Motor neuron (in vitro differentiated cells): Measurements from ENCODE around the gene IQSEC2. TPM values are rescaled to one million over a fixed set of nuclear protein-coding genes. Genes with fewer than 3 reads are reported as not detected.

ENCODE experiments used
- ATAC-seq, 8 experiments: fragments of 200-7000 bp; cut with Tn5 transposase; replicated peaks in 6 of 8; 2 replicates each; pipeline ENCODE4 v1.8.0; 2021; ENCODE audit warnings: mild to moderate bottlenecking in 8 of 8, moderate library complexity in 8 of 8
- H3K27ac ChIP-seq, 2 donors: fragments of 250-450 bp; sonication (Bioruptor Pico); 2 replicates each; pipeline ENCODE4 v1.9.0; 2021; ENCODE audit warnings: antibody characterized with exemption in 2 of 2, mild to moderate bottlenecking in 2 of 2, moderate library complexity in 1 of 2
- H3K4me1 ChIP-seq, 2 donors: fragments of 250-450 bp; sonication (Bioruptor Pico); replicated peaks in 1 of 2; 2 replicates each; pipeline ENCODE4 v1.6.1; 2021; ENCODE audit warnings: antibody characterized with exemption in 2 of 2, mild to moderate bottlenecking in 2 of 2, moderate library complexity in 1 of 2
- H3K4me3 ChIP-seq, 5 donors: fragments of 250-450 bp; sonication (Bioruptor Pico); 2 replicates each; pipeline ENCODE4 v1.9.0; 2021; ENCODE audit warnings: antibody characterized with exemption in 5 of 5, mild to moderate bottlenecking in 5 of 5, moderate library complexity in 4 of 5
- WGBS, 10 experiments: fragments of 450-650 bp; shearing (Covaris generic); methylation state at CpG; one replicate each; pipeline ENCODE4 v1.0.0; 2022; 5-methylcytosine and 5-hydroxymethylcytosine counted together
- in situ Hi-C, 9 experiments: fragments of 400-800 bp; cut with MboI; loops; one replicate each; pipeline ENCODE4 v1.15.0; 2021; ENCODE audit warnings: low sequenced_read_pairs in 9 of 9, low pct_unique_long_range_greater_than_20kb in 2 of 9; ENCODE audit not compliant: unreplicated experiment in 9 of 9
- total RNA-seq, 8 experiments: library from RNA; unstranded; fragments of 300-600 nt; gene quantifications; 2 replicates each; pipeline versions ENCODE4 v1.2.3 to v1.2.4, GENCODE V29; 2022

IQSEC2 gene
- total RNA-seq, 8 experiments from 2014 or later = 1.7 to 13.9 (median 6.5) TPM

DNA sequence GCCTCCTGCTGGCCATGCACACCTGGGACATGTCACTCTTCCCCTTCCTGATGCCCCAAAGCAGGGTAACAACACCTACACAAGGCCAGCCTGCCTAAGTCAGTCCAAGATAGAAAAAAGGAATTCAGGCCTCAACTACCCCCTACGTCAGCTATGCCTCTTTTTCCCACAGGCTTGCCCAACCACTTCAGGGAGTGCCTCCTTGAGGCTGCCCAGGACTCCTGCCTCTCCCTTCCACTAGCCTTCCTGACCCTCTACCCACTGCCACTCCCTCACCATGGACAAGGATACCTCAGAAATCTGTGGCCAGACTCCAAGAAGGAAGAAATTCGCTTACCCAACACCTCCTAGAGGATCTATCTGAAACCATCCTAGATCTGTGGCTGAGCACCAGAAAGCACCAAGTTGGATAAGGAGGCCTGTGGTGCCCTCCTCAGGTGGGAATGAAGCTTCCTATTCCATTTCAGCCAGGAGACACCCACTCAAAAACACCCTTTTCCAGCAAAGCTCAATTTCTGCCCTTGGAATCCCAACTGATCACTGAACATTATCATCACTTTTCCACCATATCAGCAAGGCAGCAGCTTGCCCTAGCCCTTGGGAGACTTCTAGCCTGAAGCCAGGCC is 58.2 kb downstream of the IQSEC2 start:
- ATAC-seq = no peak
- WGBS, 10 experiments = 60% methylated on average over 1 of the region's 2 CpGs; no CpG with 5 or more reads in 9 of the 10 experiments
- peaks cover 0 to 6% of the 10 kb centered on the region in 2 donors for H3K4me1 ChIP-seq
- no peak overlapping the region for H3K27ac ChIP-seq
- peak overlapping the region; percentile 51 to 93 (median 74) for H3K4me3 ChIP-seq
- in situ Hi-C loops = no loop called here

Other genes starting within 250 kb of the IQSEC2 start
- gene GPR173, start 232.8 kb downstream of the IQSEC2 start, total RNA-seq = 10 to 100 TPM in 5 of 8 experiments, 1 to 10 TPM in 2, under 1 TPM in 1; 0.41 to 47.2 (median 22.5) TPM
- 10 to 100 TPM; 14.9 to 66.1 (median 31.3) TPM for gene TSPYL2, start 199.2 kb downstream of the IQSEC2 start, total RNA-seq
- 10 to 100 TPM in 6 of 8 experiments, 1 to 10 TPM in 2; 7.0 to 26.9 (median 18.3) TPM for gene KANTR, start 187.4 kb downstream of the IQSEC2 start, total RNA-seq
- 100 to 1,000 TPM in 1 of 8 experiments, 10 to 100 TPM in 7; 36.8 to 153 (median 57.1) TPM for gene KDM5C, start 56.4 kb downstream of the IQSEC2 start, total RNA-seq
- gene SMC1A, start 141.1 kb upstream of the IQSEC2 start, total RNA-seq = 10 to 100 TPM; 14.7 to 49.2 (median 24.8) TPM
- gene RIBC1, start 141.3 kb upstream of the IQSEC2 start, total RNA-seq = 10 to 100 TPM in 1 of 8 experiments, 1 to 10 TPM in 7; 1.1 to 10.9 (median 2.5) TPM
- gene HSD17B10, start 152.8 kb upstream of the IQSEC2 start, total RNA-seq = 100 to 1,000 TPM in 3 of 8 experiments, 10 to 100 TPM in 5; 42.4 to 147 (median 88.9) TPM